Globus pallidus (tissue), 1 donor: Measurements from ENCODE around the gene CHRNB1.
A peak's percentile ranks its signal among the peaks of the same experiment; 100 is the strongest.

Experiments
- DNase-seq: peaks from one replicate; pipeline ENCODE4 v3.0.0-alpha.2; 2015; ENCODE audit warnings: low spot score

Gene CHRNB1

DNA sequence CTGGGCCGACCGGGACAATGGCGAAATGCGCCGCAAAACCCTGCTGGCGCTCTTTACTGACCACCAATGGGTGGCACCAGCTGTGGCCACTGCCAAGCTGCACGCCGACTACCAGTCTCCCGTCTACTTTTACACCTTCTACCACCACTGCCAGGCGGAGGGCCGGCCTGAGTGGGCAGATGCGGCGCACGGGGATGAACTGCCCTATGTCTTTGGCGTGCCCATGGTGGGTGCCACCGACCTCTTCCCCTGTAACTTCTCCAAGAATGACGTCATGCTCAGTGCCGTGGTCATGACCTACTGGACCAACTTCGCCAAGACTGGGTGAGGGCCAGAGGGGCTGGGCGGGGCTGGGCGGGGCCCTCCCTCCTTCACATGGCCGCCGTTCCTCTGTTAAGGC, 29.1 kb upstream of the CHRNB1 start:
- no peak for DNase-seq

DNA sequence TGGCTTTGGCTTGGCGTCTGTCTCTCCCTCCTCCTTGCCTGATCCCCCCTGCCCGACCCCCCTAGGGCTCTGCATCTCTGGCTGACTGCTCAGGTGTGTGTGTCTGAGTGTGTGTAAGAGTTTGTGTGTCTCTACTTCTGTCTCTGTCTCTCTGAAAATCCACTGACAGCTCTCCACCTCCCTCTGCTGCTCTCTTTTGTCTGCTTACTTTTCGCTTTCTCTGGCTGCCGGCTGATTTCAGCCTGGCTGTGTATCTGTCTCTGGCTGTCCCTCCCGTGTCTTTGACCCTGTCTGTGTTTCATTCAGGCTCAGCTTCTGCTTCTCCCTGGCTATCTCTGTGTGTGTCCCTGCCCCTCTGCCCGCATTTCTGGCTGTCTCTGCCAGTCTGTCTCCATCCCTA, 28.5 kb upstream of the CHRNB1 start:
- no peak for DNase-seq

DNA sequence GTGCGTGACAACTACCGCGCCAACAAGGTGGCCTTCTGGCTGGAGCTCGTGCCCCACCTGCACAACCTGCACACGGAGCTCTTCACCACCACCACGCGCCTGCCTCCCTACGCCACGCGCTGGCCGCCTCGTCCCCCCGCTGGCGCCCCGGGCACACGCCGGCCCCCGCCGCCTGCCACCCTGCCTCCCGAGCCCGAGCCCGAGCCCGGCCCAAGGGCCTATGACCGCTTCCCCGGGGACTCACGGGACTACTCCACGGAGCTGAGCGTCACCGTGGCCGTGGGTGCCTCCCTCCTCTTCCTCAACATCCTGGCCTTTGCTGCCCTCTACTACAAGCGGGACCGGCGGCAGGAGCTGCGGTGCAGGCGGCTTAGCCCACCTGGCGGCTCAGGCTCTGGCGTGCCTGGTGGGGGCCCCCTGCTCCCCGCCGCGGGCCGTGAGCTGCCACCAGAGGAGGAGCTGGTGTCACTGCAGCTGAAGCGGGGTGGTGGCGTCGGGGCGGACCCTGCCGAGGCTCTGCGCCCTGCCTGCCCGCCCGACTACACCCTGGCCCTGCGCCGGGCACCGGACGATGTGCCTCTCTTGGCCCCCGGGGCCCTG, 27.7 kb upstream of the CHRNB1 start:
- no peak for DNase-seq

DNA sequence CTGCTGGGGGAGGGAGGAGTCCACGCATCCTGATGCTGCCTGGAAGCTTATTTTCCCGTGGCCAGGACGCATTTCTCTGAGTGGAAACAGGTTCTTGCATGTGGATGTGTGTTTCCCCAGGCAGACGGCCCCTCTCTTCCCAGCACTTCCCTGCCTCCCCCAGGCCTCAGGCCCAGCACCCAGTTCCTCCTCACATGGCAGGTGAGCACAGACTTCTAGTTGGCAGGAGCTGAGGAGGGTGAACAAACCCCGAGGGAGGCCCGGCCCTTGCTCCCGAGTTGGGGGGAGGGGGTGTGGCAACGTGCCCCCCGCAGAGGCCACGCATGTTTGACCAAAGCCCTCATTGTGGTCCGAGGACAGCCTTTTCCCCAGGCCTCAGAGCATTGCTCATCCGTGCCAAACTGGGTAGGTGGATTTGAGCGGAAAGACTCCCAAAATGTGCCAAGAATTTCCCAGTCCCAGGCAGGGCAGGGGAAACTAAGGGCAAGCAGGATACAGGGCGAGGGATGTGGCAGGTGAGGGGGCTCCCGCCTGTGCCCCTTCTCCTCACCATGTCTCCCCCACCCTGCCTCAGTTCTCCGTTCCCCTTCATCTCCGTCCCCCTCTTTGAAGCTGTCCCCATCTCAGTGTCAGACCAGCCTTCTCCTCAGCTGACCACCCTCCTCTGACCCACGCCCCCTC, 26.2 kb upstream of the CHRNB1 start:
- DNase-seq = no peak

DNA sequence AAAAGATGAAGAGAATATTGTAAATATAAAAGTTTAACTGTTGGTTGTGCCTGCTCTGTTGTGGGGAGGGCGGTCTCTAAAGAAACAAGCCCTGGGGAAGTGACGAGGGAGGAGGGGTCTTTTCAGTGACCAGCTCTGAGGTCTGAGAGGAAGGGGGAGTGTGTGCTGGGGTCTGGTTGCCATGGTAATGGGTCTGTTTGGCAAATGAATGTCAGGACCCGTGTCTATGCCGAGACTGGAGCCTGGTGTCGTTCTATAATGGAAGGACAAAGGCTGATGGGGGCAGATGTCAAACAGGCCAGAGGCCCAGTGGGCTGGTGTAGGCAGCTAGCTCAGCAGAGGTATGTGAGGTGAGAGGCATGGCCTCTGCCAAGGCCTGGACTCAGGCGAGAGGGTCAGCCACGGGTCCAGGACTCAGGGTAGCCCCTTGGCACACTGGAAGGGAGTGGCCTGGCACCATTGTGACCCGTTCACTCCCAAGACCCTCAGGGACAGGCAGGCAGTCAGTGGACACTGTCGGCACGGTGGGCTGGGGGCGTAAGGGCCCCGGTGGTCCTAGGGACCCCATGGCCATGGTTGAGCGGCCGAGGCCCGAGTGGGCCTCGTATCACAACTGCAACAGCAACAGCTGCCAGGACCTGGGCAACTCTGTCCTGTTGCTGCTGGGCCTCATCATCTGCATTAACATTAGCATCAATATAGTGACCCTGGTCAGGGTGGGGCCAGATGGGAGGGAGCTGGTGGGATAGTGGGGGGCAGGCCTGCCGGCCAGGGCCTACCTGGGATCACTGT, 24.8 kb upstream of the CHRNB1 start, which contains the start of gene SPEM1:
TSS of gene SPEM1 (plus strand) at position 506 of the 792 bp plus-strand sequence. CDS start at position 567, 61 bp downstream.
- no peak for DNase-seq

DNA sequence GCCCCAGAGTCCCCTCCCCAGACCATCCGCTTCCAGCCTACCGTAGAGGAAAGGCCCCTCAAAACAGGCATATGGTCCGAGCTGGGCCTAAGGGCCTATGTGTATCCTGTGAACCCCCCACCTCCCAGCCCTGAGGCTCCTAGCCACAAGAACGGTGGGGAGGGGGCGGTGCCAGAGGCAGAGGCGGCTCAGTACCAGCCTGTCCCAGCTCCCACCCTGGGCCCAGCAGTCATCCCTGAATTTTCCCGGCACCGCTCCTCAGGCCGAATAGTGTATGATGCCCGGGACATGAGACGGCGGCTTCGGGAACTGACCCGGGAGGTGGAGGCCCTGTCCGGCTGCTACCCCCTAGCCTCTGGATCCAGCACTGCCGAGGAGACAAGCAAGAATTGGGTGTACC, 23.7 kb upstream of the CHRNB1 start:
- DNase-seq = no peak

DNA sequence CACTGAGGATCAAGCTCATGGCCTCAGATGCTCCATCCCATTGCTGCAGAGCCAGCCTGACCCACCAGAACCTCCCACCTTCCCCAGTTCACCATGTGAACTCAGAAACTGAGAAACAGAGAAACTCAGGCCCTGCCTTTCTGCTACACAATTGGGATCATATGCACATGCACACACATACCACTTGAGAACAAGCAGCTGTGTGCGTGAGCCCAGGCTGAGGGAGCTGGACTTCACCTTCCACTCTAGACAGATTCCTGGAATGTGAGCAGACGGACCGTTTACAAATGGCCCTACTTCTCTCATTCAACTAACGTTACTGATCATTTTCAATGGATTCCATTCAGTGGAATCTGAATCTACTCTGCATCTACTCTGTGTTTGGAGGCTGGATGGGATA, 21.2 kb upstream of the CHRNB1 start:
- no peak for DNase-seq

DNA sequence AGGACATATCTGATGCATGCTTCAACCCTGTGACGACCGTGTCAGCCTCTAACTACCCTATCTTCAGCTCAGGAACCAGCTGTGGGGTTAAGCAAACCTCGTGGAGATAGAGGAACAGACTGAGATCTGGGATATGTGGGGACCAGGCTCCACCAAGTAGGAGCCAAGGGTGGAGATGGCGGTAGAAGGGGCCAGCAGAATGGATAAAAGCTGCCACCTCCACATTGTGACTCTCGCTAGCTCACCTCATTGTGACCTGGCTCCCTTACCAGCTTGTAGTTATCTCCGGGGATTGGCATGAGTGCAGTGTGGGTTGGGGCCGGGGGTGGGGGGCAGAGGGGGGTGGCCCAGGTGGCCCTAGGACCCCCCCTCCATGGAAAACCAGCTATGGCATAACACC, 19.5 kb upstream of the CHRNB1 start, which contains the start of gene SPEM2:
TSS of gene SPEM2 (plus strand) at position 301 of the 400 bp plus-strand sequence. CDS start at position 374, 73 bp downstream.
- no peak for DNase-seq

DNA sequence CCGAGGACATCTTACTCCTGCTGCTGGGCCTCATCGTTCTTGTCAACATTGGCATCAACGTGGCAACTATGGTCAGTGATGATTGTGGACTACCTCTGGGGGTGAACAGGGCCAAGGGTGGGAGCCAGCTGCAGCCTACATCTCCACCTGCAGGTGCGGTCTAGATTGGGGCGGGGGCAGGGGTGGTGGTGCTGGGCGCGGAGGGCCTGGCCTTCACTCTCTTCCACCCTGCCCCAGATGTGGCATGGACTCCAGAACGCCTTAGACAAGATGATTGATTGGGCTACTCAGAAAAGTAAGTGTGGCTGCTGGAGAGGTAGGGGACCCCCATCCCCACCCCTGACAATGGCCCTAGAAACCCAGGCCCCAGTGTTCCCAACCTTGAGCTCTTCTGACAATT, 19.1 kb upstream of the CHRNB1 start:
- no peak for DNase-seq

DNA sequence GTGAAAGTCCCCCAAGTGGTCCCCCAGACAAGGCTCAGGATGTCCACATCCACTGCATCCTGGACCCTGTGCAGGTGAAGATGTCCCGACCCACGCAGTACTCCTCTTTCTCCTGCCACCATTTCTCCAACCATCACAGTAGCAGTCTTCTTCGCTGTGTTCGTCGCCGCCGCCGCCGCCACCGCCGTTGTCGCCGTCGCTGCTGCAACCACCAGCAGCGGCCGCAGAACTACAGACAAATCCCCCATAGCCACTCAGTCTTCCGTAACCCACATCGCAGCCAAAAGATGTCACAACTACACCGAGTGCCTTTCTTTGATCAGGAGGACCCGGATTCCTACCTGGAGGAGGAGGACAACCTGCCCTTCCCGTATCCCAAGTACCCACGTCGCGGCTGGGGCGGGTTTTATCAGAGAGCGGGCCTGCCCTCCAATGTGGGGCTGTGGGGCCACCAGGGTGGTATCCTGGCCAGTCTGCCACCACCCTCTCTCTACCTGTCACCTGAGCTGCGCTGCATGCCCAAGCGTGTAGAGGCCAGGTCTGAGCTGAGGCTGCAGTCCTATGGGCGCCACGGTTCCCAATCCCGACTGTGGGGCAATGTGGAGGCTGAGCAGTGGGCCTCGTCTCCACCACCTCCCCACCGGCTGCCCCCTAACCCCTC, 18.5 kb upstream of the CHRNB1 start:
- DNase-seq = no peak

DNA sequence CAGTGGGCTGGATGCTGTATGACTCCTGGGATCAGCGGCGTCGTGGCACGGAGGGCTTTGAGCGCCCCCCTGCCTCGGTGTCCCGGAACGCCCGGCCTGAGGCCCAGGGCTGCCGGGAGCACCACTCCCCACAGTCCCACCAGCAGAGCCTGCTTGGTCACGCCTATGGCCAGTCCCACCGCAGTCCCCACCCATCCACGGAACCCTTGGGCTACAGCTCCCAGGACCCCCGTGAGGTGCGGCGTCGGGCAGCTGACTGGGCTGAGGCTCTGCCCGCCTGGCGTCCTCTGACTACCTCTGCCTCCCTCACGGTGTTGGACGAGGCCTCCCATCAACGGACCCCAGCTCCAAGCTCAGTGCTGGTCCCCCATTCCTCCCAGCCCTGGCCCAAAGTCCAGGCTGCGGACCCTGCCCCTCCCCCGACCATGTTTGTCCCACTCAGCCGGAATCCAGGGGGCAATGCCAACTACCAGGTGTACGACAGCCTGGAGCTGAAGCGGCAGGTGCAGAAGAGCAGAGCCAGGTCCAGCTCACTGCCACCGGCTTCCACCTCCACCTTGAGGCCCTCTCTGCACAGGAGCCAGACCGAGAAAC, 17.9 kb upstream of the CHRNB1 start:
- DNase-seq = no peak

DNA sequence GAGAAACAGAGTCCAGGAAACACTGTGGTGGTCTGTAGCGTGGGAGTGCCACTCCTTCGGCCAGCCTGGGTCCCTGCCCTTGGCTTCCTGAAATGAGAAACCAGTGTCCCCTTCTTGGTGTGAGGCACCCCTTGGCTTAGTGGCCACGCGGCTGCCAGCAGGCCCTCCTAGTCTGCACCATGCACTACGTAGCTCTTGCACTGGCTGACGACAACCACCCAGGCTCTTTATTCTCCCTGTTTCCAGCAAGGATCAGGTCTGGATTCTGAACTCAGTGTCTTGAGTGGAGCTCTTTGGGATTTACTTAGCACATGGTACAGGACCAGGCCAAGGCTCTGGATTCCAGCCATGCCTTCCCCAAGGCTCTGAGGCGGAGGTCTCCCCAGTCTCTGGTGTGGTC, 17.3 kb upstream of the CHRNB1 start:
- DNase-seq = no peak

DNA sequence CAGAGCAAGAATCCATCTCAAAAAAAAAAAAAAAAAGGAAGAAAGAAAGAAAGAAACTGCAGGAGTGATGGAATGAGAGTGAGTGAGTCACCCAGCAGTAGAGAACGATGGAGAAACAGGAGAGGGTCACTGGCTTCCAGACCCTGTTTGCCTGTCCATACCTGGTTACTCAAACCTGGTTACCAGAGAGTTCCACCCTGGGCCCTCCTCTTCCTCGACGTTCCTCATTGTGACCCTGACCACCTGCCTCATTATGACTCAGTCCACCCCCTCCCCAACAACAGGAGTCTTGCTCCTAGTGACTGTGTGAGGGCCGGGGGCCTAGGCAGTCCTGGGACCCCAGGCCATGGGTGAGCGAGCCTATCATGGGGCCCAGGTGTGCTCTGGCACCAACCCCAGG, 16.3 kb upstream of the CHRNB1 start, which contains the start of gene SPEM3:
TSS of gene SPEM3 (plus strand) at position 301 of the 400 bp plus-strand sequence. CDS start at position 347, 46 bp downstream.
- DNase-seq = no peak

DNA sequence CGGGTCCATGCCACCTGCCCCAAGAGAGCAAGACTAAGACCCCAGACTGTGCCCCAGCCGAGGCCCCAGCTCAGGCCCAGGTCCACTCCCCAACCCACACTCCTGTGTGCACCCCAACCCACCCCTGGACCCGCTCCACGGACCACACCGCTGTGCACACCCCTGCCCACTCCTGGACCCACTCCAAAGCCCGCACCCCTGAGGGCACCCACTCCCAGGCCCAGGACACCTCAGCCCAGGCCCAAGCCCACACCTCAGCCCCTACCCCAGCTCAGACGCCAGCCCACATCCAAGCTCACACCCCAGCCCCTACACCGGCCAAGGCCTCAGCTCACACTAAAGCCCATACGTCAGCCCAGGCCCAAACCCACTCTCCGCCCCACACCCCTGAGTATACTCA, 15.1 kb upstream of the CHRNB1 start:
- DNase-seq = no peak

DNA sequence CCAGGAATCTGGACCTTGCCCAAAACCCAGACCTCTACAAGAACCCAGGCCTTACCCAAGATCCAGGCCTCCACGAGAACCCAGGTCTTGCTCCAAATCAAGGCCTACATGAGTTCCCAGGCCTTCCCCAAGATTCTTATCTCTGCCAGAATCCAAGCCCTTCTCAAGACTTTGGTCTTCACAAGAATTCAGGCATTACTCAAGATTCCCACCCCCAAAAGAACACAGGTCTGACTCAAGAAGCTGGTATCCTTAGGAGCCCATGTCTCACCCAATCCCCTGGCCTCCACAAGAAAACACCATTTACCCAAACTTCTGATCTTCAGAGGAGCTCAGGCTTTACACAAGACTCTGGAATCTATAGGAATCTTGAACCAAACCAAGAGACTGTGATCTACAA, 13.6 kb upstream of the CHRNB1 start:
- DNase-seq = no peak

DNA sequence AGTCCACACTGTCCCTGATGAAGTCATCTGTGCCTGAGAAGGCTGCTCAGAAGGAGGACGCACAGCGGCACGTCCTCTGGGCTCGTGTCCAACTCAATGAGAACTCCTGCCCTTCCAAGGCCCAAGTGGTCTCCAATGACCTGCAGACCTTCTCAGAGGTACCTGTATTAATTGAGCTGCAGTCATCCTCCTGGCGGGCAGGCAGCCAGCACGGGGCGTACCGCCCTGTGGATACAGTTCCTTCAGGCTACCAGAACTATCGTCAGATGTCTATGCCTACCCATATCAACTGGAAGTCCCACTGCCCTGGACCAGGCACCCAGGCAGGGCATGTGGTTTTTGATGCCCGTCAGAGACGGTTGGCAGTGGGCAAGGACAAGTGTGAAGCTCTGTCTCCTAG, 12.6 kb upstream of the CHRNB1 start:
- DNase-seq = no peak

DNA sequence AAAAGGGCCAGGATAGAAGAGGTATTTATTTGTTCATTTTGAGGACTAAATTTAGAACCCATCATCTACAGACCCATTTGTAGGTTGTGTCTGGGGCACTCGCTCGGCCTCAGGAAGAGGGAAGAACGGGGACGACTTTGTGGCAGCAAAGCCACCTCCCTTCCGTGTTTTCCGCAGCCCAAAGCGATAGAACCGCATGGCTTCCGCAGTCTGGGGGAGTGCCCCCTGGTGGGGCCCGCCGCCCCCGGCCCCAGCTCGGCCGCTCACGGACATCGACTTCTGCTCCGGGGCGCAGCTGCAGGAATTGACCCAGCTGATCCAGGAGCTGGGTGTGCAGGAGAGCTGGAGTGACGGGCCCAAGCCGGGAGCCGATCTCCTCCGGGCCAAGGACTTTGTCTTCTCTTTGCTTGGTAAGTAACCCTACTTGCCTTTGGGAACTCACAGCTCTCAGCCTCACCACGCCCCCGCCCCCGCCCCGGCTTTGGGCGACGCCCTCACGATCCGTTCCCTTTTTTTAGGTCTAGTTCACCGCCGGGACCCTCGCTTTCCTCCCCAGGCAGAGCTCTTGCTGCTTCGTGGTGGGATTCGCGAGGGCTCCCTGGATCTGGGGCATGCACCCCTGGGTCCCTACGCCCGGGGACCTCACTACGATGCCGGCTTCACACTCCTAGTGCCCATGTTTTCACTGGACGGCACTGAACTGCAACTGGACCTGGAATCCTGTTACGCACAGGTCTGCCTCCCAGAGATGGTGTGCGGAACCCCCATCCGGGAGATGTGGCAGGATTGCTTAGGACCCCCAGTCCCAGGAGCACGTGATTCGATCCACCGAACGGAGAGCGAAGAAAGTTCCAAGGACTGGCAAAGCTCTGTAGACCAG, 8.9 kb upstream of the CHRNB1 start:
- DNase-seq = no peak

DNA sequence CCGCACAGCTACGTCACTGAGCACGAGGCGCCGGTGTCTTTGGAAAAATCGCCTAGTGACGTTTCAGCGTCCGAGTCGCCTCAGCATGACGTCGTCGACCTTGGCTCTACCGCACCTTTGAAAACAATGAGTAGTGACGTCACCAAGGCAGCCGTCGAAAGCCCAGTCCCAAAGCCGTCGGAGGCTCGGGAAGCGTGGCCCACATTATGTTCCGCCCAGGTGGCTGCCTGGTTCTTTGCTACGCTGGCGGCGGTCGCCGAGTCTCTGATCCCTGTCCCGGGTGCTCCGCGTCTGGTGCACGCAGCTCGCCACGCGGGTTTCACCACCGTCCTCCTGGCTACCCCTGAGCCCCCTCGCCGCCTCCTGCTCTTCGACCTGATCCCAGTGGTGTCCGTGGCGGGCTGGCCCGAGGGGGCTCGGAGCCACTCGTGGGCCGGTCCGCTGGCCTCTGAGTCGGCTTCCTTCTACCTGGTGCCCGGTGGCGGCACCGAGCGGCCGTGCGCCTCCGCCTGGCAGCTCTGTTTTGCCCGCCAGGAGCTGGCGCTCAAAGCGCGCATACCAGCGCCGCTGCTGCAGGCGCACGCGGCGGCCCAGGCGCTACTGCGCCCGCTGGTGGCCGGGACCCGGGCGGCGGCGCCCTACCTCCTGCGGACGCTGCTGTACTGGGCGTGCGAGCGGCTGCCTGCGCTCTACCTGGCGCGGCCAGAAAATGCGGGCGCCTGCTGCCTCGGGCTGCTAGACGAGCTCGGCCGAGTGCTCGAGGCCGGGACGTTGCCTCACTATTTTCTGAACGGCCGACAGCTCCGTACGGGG, 8.1 kb upstream of the CHRNB1 start:
- peak; percentile 76 for DNase-seq

DNA sequence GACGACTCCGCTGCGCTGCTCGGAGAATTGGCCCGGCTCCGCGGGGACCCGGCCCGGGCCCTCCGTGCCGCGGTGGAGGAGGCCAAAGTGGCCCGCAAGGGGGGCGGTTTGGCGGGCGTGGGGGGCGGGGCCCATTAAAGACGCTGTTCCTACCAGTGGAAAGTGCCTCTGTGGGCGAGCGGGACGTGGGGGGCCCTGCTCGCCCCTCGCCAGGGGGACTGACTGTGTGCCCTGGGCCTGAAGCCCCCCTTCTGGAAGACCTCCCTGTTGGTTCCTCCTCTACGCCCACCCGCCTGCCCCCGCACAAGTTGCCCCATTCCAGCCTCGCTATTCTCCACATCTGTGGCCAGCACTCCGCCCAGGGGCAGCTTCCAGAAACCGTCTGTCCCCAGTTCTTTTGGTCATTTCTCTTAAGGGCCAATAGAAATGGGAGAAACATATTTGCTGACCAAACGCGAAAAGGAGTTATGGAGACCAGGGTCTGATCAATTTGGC, 7.4 kb upstream of the CHRNB1 start:
- DNase-seq = no peak
